GM12864 (cell line): Measurements from ENCODE around the gene MAP4K4.
"Not testable (repeated sequence)": the region's sequence is repeated elsewhere in the genome, so short reads cannot be mapped to it uniquely, and the experiment has no call there.

ENCODE experiments used
- DNase-seq: peaks from one replicate; pipeline ENCODE4 v3.0.0-alpha.2; 2011; ENCODE audit warnings: low read depth
- H3K4me3 ChIP-seq: 2 replicates; pipeline ENCODE4 v1.5.1; 2011; ENCODE audit warnings: mild to moderate bottlenecking, low read depth, low read length, control low read depth
- CTCF ChIP-seq: IDR thresholded peaks from 2 replicates; pipeline ENCODE4 v1.5.1; 2011; ENCODE audit warnings: low read depth, mild to moderate bottlenecking, moderate library complexity, low read length, control low read depth, inconsistent platforms; ENCODE audit errors: missing control alignments

MAP4K4 gene

DNA sequence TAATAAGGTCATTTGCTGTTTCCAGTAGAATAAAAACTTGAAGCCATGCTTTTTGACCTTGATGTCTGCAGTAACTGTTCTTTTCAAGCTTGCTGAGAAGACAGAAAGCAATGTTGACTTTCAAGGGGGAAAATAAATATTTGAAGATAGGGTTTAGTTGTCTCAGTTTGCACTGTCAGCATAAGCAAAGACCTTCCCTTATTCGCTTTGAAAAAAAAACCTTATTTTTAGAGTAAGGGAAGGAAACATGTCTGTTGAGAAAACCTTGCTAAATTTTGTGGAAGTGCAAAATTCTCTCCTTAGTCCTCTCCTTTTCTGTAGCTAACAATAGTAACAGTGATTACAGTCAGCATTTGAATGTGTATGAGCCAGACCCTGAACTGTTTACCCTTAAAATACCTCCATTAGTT, 43.1 kb downstream of the MAP4K4 start:
- DNase-seq: no peak

GRCh38 chr2:101741775-101742520, 44.4 kb downstream of the MAP4K4 start:
- H3K4me3 ChIP-seq: no peak overlapping the region
- no peak for TF ChIP-seq CTCF
- DNase-seq: no peak

More for the DNA sequence above, 43.1 kb downstream of the MAP4K4 start:
- TF ChIP-seq CTCF: no peak
- H3K4me3 ChIP-seq: no peak overlapping the region

DNA sequence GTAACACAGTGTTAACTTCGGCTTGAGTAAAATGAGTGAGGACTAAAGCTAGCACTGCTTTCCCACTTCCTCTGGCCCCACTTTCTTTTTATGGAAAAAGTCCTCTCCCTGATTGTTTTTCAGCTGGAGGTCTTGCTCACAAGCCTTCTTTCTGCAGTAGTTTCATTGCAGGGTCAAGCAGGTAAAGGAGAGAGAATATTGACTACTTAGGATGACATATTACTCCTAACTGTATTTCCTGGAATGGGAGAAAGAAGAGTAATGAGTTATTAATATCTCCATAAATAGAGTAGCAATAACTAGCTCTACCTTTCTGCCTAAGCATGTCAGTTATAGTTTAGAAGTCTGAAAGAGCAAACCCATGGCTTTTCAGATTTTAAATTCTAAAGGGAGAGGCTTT, 45.0 kb downstream of the MAP4K4 start:
- H3K4me3 ChIP-seq: no peak overlapping the region
- no peak for DNase-seq
- TF ChIP-seq CTCF: no peak

DNA sequence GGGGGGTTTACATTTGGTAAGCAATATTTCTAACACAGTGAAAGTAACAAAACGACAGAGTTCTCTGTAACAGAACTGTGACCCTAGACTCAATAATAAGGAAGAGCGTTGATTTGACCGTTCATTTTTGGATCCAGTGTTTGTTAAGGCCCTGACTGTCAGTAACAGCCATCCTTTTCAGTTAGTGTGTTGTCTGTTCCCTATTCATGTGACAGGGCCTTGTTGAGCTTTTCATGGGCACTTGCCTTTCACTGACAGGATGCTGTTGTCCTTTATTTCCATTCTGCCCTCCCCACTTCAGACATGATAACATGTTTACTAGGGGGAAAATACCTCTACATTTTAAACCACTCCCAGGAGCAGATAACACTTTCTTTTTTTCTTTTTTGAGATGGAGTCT, 45.8 kb downstream of the MAP4K4 start:
- no peak overlapping the region for H3K4me3 ChIP-seq
- no peak for DNase-seq
- no peak for TF ChIP-seq CTCF

- H3K4me3 ChIP-seq: no peak overlapping the region
- no peak for DNase-seq
- no peak for TF ChIP-seq CTCF
Measured at GRCh38 chr2:101744832-101745231, 47.3 kb downstream of the MAP4K4 start.

DNA sequence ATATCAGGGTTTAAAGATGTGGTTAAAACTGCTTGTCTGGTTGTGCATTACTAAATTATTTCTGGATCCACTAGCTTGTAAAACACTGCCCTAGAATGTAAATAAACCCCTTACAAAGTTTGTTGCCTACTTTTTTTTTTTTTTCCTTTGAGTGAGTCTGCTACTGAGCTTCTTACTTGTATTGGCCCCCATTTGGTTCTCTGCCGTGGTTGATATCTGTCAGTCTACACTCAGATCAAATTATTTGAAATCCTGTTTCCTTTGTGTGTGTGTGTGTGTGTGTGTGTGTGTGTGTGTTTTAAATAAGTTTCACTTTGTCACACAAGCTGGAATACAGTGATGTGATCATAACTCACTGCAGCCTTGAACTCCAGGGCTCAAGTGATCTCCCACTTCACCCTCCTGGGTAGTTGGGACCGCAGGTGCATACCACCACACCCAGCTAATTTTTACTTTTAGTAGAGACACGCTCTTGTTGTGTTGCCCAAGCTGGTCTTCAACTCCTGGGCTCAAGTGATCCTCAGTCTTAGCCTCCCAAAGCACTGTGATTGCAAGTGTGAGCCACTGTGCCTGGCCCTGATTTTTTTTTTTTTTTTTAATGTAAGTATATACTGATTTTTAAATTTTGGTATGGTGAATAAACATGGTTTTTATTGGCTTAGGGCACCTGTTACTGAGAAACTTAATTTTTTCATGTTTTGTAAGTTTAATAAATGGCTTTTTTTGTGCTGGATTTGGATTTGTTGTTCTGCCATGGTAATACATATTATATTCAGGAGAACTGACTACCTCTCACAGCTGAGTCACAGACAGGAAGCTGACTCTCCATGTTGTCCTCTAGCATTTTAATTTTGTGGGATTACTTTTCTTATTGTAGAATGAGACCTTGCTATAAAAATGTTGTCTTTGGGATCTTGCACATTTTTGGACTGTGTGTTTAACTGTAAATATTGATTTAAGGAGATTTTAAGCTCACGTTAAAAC, 48.5 kb downstream of the MAP4K4 start:
- TF ChIP-seq CTCF: no peak
- no peak overlapping the region for H3K4me3 ChIP-seq
- no peak for DNase-seq

DNA sequence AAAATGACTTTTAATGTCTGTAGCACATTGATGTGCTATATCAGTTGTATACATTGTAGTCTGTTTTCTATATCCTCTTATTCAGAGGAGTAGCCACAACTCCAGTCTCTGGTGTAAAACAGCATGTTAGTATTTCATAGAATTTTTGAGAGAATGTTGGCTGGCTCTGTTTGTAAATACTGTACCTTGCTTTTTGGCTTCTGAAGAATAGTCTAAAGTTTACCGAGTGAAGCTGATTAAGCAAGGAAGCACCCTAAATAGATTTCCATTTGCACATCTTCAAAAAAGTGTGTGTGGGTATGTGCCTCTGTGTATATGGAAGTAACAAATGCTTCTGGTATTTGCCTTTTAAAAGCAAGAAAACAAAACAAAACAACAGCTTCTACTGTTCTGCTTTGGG, 50.5 kb downstream of the MAP4K4 start:
- no peak for TF ChIP-seq CTCF
- DNase-seq: no peak

DNA sequence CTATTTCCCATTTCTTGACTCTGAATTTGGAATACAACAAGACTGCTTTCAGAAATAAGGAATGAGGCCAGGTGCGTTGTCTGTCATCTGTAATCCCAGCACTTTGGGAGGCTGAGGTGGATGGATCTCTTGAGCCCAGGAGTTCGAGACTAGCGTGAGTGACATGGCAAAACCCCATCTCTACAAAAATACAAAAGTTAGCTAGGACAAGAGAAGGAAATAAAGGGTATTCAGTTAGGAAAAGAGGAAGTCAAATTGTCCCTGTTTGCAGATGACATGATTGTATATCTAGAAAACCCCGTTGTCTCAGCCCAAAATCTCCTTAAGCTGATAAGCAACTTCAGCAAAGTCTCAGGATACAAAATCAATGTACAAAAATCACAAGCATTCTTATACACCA, 51.0 kb downstream of the MAP4K4 start:
- DNase-seq, H3K4me3 ChIP-seq: not testable (repeated sequence)

More for the DNA sequence above, 50.5 kb downstream of the MAP4K4 start:
- H3K4me3 ChIP-seq: no peak overlapping the region
